Stimulated activated CD4-positive, alpha-beta T cell treated with anti-CD3 and anti-CD28 coated beads, Interleukin-1b, Interleukin-23, amount 100 ng/mL, for 24 hours (primary cell): Measurements from ENCODE around the gene MARCOL.
"Not testable (repeated sequence)": the region's sequence is repeated elsewhere in the genome, so short reads cannot be mapped to it uniquely, and the experiment has no call there.

Source experiments
- DNase-seq, 4 experiments: peaks; one replicate each; pipeline ENCODE4 v3.0.0-alpha.2; 2020; ENCODE audit warnings: low read depth in 4 of 4, low spot score in 1 of 4

The MARCOL gene

GRCh38 chr5:148267962-148268361, 29.6 kb downstream of the MARCOL start:
- DNase-seq, result no peak

- no peak for DNase-seq
These were observed 30.2 kb downstream of the MARCOL start, which contains the start of gene SPINK13 for GRCh38 chr5:148268566-148268965. SPINK13 (plus strand) TSS chr5:148268794; CDS start chr5:148270073, 1,279 bp downstream.

GRCh38 chr5:148275129-148275528, 36.8 kb downstream of the MARCOL start:
- DNase-seq, result not testable (repeated sequence)

- not testable (repeated sequence) for DNase-seq
These were observed 42.6 kb downstream of the MARCOL start for GRCh38 chr5:148280893-148281292.

- DNase-seq, result not testable (repeated sequence)
These were observed 43.0 kb downstream of the MARCOL start for GRCh38 chr5:148281336-148281735.

GRCh38 chr5:148290271-148291195, 52.2 kb downstream of the MARCOL start:
- DNase-seq, result no peak
